ENCODE results near the gene DMBX1. TPM values are rescaled to one million over a fixed set of nuclear protein-coding genes. Genes with fewer than 3 reads are reported as not detected.

Gene DMBX1
- polyA plus RNA-seq, 2 of the 4 experiments (the other 2 are of a cell fraction): 0.44 to 2.2 TPM

DNA sequence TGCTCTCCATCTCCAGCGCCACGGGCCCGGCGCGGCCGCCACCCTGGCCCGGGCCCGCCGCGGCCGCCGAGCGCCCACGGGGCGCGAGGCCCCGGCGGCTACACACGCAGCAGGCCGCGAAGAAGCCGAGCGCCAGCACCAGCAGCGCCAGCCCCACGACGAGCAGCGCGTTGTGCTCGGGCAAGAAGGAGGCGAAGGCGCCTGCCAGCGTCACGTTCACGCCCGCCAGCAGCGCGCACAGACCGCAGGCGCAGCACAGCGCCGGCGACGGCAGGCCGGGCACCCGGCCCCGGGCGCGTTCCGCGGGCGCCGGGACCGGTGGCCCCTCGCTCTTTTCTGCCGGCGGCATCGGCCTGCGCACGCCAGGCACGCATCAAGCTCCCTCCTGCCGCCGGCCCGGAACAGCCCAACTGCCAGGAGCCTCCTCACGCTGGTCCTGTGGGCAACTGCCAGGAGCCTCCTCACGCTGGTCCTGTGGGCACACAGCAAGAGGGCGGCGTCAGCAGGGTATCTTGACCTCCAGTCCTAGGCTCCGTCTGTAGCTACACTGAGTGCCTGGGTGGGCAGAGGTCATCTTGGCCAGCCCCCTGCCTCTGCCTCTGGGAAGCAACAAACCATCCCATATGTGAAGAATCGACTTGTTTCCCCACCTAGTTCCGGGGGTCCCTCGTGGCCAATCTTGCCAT lies 43.7 kb downstream of the DMBX1 start:
- TF ChIP-seq HEYL (CRISPR knock-in tag; IDR thresholded peaks at IDR 0.05): no peak
- TF ChIP-seq, protein P1, sequence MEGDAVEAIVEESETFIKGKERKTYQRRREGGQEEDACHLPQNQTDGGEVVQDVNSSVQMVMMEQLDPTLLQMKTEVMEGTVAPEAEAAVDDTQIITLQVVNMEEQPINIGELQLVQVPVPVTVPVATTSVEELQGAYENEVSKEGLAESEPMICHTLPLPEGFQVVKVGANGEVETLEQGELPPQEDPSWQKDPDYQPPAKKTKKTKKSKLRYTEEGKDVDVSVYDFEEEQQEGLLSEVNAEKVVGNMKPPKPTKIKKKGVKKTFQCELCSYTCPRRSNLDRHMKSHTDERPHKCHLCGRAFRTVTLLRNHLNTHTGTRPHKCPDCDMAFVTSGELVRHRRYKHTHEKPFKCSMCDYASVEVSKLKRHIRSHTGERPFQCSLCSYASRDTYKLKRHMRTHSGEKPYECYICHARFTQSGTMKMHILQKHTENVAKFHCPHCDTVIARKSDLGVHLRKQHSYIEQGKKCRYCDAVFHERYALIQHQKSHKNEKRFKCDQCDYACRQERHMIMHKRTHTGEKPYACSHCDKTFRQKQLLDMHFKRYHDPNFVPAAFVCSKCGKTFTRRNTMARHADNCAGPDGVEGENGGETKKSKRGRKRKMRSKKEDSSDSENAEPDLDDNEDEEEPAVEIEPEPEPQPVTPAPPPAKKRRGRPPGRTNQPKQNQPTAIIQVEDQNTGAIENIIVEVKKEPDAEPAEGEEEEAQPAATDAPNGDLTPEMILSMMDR (IDR thresholded peaks at IDR 0.05): no peak; the same call in 2 of the 3 replicates
- TF ChIP-seq, protein P2, sequence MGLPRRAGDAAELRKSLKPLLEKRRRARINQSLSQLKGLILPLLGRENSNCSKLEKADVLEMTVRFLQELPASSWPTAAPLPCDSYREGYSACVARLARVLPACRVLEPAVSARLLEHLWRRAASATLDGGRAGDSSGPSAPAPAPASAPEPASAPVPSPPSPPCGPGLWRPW (IDR thresholded peaks at IDR 0.05): no peak
- TF ChIP-seq, protein P3, sequence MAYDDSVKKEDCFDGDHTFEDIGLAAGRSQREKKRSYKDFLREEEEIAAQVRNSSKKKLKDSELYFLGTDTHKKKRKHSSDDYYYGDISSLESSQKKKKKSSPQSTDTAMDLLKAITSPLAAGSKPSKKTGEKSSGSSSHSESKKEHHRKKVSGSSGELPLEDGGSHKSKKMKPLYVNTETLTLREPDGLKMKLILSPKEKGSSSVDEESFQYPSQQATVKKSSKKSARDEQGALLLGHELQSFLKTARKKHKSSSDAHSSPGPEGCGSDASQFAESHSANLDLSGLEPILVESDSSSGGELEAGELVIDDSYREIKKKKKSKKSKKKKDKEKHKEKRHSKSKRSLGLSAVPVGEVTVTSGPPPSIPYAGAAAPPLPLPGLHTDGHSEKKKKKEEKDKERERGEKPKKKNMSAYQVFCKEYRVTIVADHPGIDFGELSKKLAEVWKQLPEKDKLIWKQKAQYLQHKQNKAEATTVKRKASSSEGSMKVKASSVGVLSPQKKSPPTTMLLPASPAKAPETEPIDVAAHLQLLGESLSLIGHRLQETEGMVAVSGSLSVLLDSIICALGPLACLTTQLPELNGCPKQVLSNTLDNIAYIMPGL (CRISPR knock-in tag; IDR thresholded peaks at IDR 0.05; ENCODE audit: borderline replicate concordance): no peak
- no peak for TF ChIP-seq RCOR1 (IDR thresholded peaks at IDR 0.05; ENCODE audit: low read depth, low read length)
- TF ChIP-seq, protein P4, sequence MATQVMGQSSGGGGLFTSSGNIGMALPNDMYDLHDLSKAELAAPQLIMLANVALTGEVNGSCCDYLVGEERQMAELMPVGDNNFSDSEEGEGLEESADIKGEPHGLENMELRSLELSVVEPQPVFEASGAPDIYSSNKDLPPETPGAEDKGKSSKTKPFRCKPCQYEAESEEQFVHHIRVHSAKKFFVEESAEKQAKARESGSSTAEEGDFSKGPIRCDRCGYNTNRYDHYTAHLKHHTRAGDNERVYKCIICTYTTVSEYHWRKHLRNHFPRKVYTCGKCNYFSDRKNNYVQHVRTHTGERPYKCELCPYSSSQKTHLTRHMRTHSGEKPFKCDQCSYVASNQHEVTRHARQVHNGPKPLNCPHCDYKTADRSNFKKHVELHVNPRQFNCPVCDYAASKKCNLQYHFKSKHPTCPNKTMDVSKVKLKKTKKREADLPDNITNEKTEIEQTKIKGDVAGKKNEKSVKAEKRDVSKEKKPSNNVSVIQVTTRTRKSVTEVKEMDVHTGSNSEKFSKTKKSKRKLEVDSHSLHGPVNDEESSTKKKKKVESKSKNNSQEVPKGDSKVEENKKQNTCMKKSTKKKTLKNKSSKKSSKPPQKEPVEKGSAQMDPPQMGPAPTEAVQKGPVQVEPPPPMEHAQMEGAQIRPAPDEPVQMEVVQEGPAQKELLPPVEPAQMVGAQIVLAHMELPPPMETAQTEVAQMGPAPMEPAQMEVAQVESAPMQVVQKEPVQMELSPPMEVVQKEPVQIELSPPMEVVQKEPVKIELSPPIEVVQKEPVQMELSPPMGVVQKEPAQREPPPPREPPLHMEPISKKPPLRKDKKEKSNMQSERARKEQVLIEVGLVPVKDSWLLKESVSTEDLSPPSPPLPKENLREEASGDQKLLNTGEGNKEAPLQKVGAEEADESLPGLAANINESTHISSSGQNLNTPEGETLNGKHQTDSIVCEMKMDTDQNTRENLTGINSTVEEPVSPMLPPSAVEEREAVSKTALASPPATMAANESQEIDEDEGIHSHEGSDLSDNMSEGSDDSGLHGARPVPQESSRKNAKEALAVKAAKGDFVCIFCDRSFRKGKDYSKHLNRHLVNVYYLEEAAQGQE (IDR thresholded peaks at IDR 0.05): no peak
- TF ChIP-seq MAFK (IDR thresholded peaks at IDR 0.05; ENCODE audit: partially characterized antibody): no peak
- no peak for TF ChIP-seq FOSB (CRISPR knock-in tag; IDR thresholded peaks at IDR 0.05)
- no peak for TF ChIP-seq CHD2 (IDR thresholded peaks at IDR 0.05; ENCODE audit: low read length, partially characterized antibody)
- TF ChIP-seq HOXB13 (CRISPR knock-in tag; IDR thresholded peaks at IDR 0.05; ENCODE audit: low read depth): no peak
- Histone ChIP-seq H3K4me2 (peak overlapping the region; percentile 93), H3K9me3 (no peaks in the 10 kb centered on the region), H3K27ac (peak overlapping the region; percentile 68 to 85; a peak in 5 of 6 replicates), H3K4me1 (0 out of 3 replicates have a peak, but pooled peaks cover 3% of the 10 kb centered on the region), H3K4me3 (peak overlapping the region; percentile 44)
- ATAC-seq: peak; percentile 3 to 36; a peak in 4 of 6 replicates
- DNase-seq (ENCODE audit: low read depth in 1 of 2, low spot score in 1 of 2): no peak
- CTCF ChIA-PET: interaction anchor here (0.7 to 11.5 kb wide), 20 partner anchors 9 to 196 kb away, joined by 3 to 235 read pairs (median 4); partner anchors contain the start of genes DMBX1 and KNCN
- 86% methylated on average over 7 of the region's 71 CpGs for WGBS (ENCODE audit: missing lambda C conversion rate)
- no peak for FAIRE-seq
- POLR2A ChIA-PET: interaction anchor here (1.0 kb wide), 1 partner anchor 82 kb away, joined by 3 read pairs; no protein-coding TSS in a partner anchor

DNA sequence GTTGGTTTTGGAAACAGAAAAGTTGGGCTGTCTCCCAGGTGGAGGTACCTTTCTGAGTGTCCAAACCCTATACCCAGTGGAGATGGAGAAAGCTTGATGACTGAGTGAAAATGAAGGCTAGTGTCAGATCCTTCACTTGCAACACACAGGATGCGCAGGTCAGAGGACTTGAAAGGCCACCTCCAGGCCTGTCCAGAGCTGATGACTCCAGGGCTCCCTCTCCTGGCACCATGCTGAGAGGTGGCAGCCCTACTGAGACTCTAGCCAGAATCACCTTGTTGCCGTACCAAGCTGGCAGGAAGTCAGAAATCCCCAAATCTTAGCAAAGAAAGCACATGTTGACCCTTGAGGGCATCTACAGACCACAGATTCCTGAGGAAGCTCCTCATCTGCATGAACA lies 45.4 kb downstream of the DMBX1 start:
- ATAC-seq (peak; percentile 68 to 83; a peak in 5 of 6 replicates), DNase-seq (ENCODE audit: low read depth in 1 of 2, low spot score in 1 of 2) (peak; percentile 57 to 72), FAIRE-seq (no peak)
- TF ChIP-seq, protein P1 (IDR thresholded peaks at IDR 0.05): peak; percentile 48
- TF ChIP-seq EP300 (IDR thresholded peaks at IDR 0.05) (no peak), CEBPB (IDR thresholded peaks at IDR 0.05) (no peak), FOSL2 (IDR thresholded peaks at IDR 0.05) (no peak), FOSL2 (CRISPR knock-in tag; IDR thresholded peaks at IDR 0.05) (no peak), SMC3 (IDR thresholded peaks at IDR 0.05) (peak; percentile 47), RAD21 (conservative IDR thresholded peaks at IDR 0.05 in 1 of 2, IDR thresholded peaks at IDR 0.05 in 1 of 2) (peak; percentile 28 to 45; a peak in 3 of 5 replicates), ESRRA (IDR thresholded peaks at IDR 0.05; ENCODE audit: borderline replicate concordance, low read length) (no peak), CBX2 (IDR thresholded peaks at IDR 0.05; ENCODE audit: borderline replicate concordance, low read depth) (no peak), HOXA7 (CRISPR knock-in tag; IDR thresholded peaks at IDR 0.05) (no peak), CBX8 (IDR thresholded peaks at IDR 0.05) (no peak), EHF (CRISPR knock-in tag; IDR thresholded peaks at IDR 0.05) (no peak)
- TF ChIP-seq, protein P4 (IDR thresholded peaks at IDR 0.05): no peak
- H3K4me3 ChIP-seq: no peak overlapping the region
- no peak overlapping the region for H3K4me2 ChIP-seq
- no peaks in the 10 kb centered on the region for H3K9me3 ChIP-seq
- no peak overlapping the region for H3K27ac ChIP-seq
- peaks cover 3% of the 10 kb centered on the region; the same call in 1 of the 3 replicates for H3K4me1 ChIP-seq
- POLR2A ChIA-PET: no interaction called here
- WGBS (ENCODE audit: missing lambda C conversion rate): 13% methylated on average over 1 of the region's 2 CpGs
- CTCF ChIA-PET: interaction anchor here (0.5 to 11.5 kb wide), 15 partner anchors 9 to 190 kb away, joined by 3 to 235 read pairs (median 6); partner anchors contain the start of gene DMBX1

Data from A549 (cell line).